ENCODE data around the gene SEMA5A. TPM values are rescaled to one million over a fixed set of nuclear protein-coding genes. Genes with fewer than 3 reads are reported as not detected.

SEMA5A gene
- total and polyA plus RNA-seq, 7 experiments from 2014 or later: 0.25 to 0.98 (median 0.46) TPM; not detected in 1

- POLR2A ChIA-PET: no interaction called here
- H3K4me3 ChIP-seq (ENCODE audit: low read length): no peak overlapping the region
- Mint-ChIP-seq H3K27ac (no peak overlapping the region), H3K4me1 (no peaks in the 10 kb centered on the region), H3K27me3 (peaks cover 0 to 4% (median 0%) of the 10 kb centered on the region in 5 donors), H3K36me3 (no peaks in the 10 kb centered on the region), H3K9me3 (peaks cover 0 to 21% (median 5%) of the 10 kb centered on the region in 11 donors), H3K4me3 (no peak overlapping the region)
- DNase-seq: no peak
- no peaks in the 10 kb centered on the region for H3K4me1 ChIP-seq (ENCODE audit: control insufficient read depth in 2 of 2, insufficient read depth in 2 of 2, low read length in 2 of 2)
- H3K36me3 ChIP-seq (ENCODE audit: control insufficient read depth in 2 of 3, insufficient read depth in 3 of 3, low read length in 3 of 3): no peaks in the 10 kb centered on the region
- no peaks in the 10 kb centered on the region for H3K27me3 ChIP-seq (ENCODE audit: control insufficient read depth in 2 of 2, insufficient read depth in 2 of 2, low read length in 2 of 2)
- intact Hi-C loops (cut with micrococcal nuclease): no loop called here
- no peak for ATAC-seq
- CTCF ChIA-PET: no interaction called here
- H3K9me3 ChIP-seq (ENCODE audit: control insufficient read depth in 2 of 3, low read length in 3 of 3): no peaks in the 10 kb centered on the region
- H3K27ac ChIP-seq (ENCODE audit: low read depth, low read length): no peak overlapping the region
These were observed 27.9 kb upstream of the SEMA5A start for GRCh38 chr5:9573796-9574195.

DNA sequence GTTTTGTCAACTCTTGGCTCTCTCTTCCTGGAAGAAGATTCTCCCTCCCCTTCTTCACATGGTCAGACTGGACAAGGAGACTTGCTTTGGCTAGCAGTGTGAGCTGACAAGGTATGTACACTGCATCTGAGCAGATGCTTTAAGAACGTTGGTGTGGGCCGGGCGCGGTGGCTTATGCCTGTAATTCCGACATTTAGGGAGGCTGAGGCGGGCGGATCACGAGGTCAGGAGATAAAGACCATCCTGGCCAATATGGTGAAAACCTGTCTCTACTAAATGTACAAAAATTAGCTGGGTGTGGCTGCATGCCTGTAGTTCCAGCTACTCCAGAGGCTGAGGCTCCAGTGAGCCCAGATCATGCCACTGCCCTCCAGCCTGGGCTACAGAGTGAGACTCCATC is 26.4 kb upstream of the SEMA5A start:
- no peaks in the 10 kb centered on the region for H3K4me1 Mint-ChIP-seq
- Histone ChIP-seq H3K4me1 (ENCODE audit: control insufficient read depth in 2 of 2, insufficient read depth in 2 of 2, low read length in 2 of 2) (no peaks in the 10 kb centered on the region), H3K9me3 (ENCODE audit: control insufficient read depth in 2 of 3, low read length in 3 of 3) (no peaks in the 10 kb centered on the region), H3K27me3 (ENCODE audit: control insufficient read depth in 2 of 2, insufficient read depth in 2 of 2, low read length in 2 of 2) (no peaks in the 10 kb centered on the region), H3K27ac (ENCODE audit: low read depth, low read length) (no peak overlapping the region), H3K36me3 (ENCODE audit: control insufficient read depth in 2 of 3, insufficient read depth in 3 of 3, low read length in 3 of 3) (no peaks in the 10 kb centered on the region), H3K4me3 (ENCODE audit: low read length) (no peak overlapping the region)
- H3K9me3 Mint-ChIP-seq: peaks cover 0 to 21% (median 6%) of the 10 kb centered on the region in 11 donors
- no peak for ATAC-seq
- no peak overlapping the region for H3K4me3 Mint-ChIP-seq
- no peak for DNase-seq
- H3K36me3 Mint-ChIP-seq: no peaks in the 10 kb centered on the region
- intact Hi-C loops (cut with micrococcal nuclease): no loop called here
- CTCF ChIA-PET: no interaction called here
- peaks cover 0 to 4% (median 0%) of the 10 kb centered on the region in 5 donors for H3K27me3 Mint-ChIP-seq
- POLR2A ChIA-PET: no interaction called here
- H3K27ac Mint-ChIP-seq: no peak overlapping the region

DNA sequence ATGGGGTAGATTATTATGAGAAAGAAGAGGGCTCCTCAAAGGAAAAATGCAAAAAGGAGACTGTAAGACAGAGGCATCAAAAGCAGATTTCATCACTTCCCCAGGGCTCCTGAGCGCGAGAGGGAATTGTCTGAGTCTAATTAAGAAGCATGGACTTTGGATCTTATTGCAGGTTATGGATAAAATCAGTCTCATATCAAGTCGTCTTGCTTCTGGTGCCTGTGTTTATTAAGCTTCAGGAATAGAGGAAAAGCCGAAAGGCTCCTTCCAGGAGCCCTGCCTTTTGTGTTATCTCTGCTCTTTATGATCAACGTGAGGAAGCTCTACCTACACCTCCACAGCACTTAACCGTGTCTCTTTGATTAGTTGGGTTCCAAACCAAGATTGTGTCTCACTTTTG is 25.0 kb upstream of the SEMA5A start:
- Mint-ChIP-seq H3K36me3 (no peaks in the 10 kb centered on the region), H3K27me3 (peaks cover 0 to 4% (median 0%) of the 10 kb centered on the region in 5 donors), H3K9me3 (peaks cover 0 to 21% (median 6%) of the 10 kb centered on the region in 11 donors), H3K27ac (no peak overlapping the region), H3K4me1 (no peaks in the 10 kb centered on the region), H3K4me3 (no peak overlapping the region)
- Histone ChIP-seq H3K9me3 (ENCODE audit: control insufficient read depth in 2 of 3, low read length in 3 of 3) (no peaks in the 10 kb centered on the region), H3K4me3 (ENCODE audit: low read length) (no peak overlapping the region), H3K27me3 (ENCODE audit: control insufficient read depth in 2 of 2, insufficient read depth in 2 of 2, low read length in 2 of 2) (no peaks in the 10 kb centered on the region), H3K27ac (ENCODE audit: low read depth, low read length) (no peak overlapping the region), H3K4me1 (ENCODE audit: control insufficient read depth in 2 of 2, insufficient read depth in 2 of 2, low read length in 2 of 2) (no peaks in the 10 kb centered on the region), H3K36me3 (ENCODE audit: control insufficient read depth in 2 of 3, insufficient read depth in 3 of 3, low read length in 3 of 3) (no peaks in the 10 kb centered on the region)
- ChIA-PET POLR2A (no interaction called here), CTCF (no interaction called here)
- DNase-seq: no peak
- ATAC-seq: no peak
- intact Hi-C loops (cut with micrococcal nuclease): no loop called here

DNA sequence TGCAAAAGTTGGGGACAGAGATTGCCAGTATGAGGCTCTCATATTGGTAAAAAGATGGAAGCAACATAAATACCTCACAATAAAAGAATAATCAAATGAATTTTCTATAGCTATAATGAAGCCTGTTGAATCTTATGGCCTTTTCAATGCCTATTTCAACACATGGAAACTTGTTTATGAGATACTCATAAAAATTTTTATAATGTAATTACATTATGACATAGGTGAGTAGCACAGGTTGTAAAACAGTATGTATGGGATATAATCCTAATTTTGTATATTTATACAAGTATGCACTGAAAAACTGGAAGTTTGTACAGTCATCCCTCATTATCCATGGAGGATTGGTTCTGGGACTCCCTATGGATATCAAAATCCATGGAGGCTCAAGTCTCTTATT is 21.2 kb upstream of the SEMA5A start:
- Mint-ChIP-seq H3K9me3 (peaks cover 0 to 13% (median 6%) of the 10 kb centered on the region in 11 donors), H3K27ac (no peak overlapping the region), H3K4me3 (no peak overlapping the region), H3K36me3 (peaks cover 0 to 5% (median 0%) of the 10 kb centered on the region in 5 donors), H3K27me3 (peaks cover 0 to 9% (median 0%) of the 10 kb centered on the region in 5 donors), H3K4me1 (no peaks in the 10 kb centered on the region)
- Histone ChIP-seq H3K9me3 (ENCODE audit: control insufficient read depth in 2 of 3, low read length in 3 of 3) (no peaks in the 10 kb centered on the region), H3K4me3 (ENCODE audit: low read length) (no peak overlapping the region), H3K36me3 (ENCODE audit: control insufficient read depth in 2 of 3, insufficient read depth in 3 of 3, low read length in 3 of 3) (no peaks in the 10 kb centered on the region), H3K4me1 (ENCODE audit: control insufficient read depth in 2 of 2, insufficient read depth in 2 of 2, low read length in 2 of 2) (no peaks in the 10 kb centered on the region), H3K27me3 (ENCODE audit: control insufficient read depth in 2 of 2, insufficient read depth in 2 of 2, low read length in 2 of 2) (no peaks in the 10 kb centered on the region), H3K27ac (ENCODE audit: low read depth, low read length) (no peak overlapping the region)
- CTCF ChIA-PET: no interaction called here
- POLR2A ChIA-PET: no interaction called here
- DNase-seq (no peak), ATAC-seq (no peak)
- intact Hi-C loops (cut with micrococcal nuclease): no loop called here

DNA sequence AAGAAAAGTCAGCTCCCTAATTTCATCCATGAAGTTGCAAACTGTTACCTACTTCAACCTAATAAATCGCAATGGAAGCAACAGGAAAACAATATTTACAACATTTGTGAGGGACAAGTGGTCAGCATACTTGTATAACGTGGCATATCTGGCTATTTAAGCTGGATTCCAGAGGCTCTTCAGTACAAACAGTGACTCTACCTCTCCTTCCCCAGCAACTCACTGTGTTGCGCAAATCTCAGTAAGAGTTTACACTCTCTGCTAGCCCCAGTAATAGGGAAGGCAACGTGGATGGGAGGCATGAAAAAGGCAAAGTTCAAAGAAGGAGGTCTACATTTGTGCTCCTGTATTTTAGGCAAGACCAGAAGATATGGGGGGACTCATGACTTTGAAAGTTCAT is 18.9 kb upstream of the SEMA5A start:
- Mint-ChIP-seq H3K27ac (no peak overlapping the region), H3K36me3 (peaks cover 0 to 5% (median 0%) of the 10 kb centered on the region in 5 donors), H3K27me3 (peaks cover 0 to 6% (median 0%) of the 10 kb centered on the region in 5 donors), H3K4me1 (no peaks in the 10 kb centered on the region), H3K9me3 (peaks cover 0 to 8% (median 0%) of the 10 kb centered on the region in 11 donors), H3K4me3 (no peak overlapping the region)
- Histone ChIP-seq H3K36me3 (ENCODE audit: control insufficient read depth in 2 of 3, insufficient read depth in 3 of 3, low read length in 3 of 3) (no peaks in the 10 kb centered on the region), H3K9me3 (ENCODE audit: control insufficient read depth in 2 of 3, low read length in 3 of 3) (no peaks in the 10 kb centered on the region), H3K27me3 (ENCODE audit: control insufficient read depth in 2 of 2, insufficient read depth in 2 of 2, low read length in 2 of 2) (no peaks in the 10 kb centered on the region), H3K4me3 (ENCODE audit: low read length) (no peak overlapping the region), H3K27ac (ENCODE audit: low read depth, low read length) (no peak overlapping the region), H3K4me1 (ENCODE audit: control insufficient read depth in 2 of 2, insufficient read depth in 2 of 2, low read length in 2 of 2) (no peaks in the 10 kb centered on the region)
- POLR2A ChIA-PET: no interaction called here
- ATAC-seq (no peak), DNase-seq (no peak)
- intact Hi-C loops (cut with micrococcal nuclease): no loop called here
- CTCF ChIA-PET: no interaction called here

DNA sequence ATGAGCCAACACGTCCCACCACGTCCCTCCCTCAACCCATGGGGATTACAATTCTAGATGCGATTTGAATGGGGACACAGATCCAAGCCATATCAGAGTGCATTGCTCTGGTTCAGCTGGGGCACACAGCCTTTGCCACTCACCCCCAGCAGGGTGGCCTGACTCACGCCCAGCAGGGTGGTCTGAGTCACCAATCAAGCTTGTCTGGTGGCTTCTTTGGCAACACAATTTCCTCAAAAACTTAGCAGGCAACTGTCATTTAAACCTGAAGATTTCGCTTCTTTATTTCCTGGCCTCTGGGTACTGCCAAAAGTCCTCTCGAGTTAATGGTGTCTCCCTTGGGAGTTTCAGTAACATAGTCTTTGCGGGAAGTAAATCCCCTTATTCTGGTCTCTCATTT is 16.3 kb upstream of the SEMA5A start:
- H3K36me3 ChIP-seq (ENCODE audit: control insufficient read depth in 2 of 3, insufficient read depth in 3 of 3, low read length in 3 of 3): no peaks in the 10 kb centered on the region
- Mint-ChIP-seq H3K4me1 (no peaks in the 10 kb centered on the region), H3K9me3 (peaks cover 0 to 7% (median 0%) of the 10 kb centered on the region in 11 donors), H3K4me3 (no peak overlapping the region), H3K27me3 (peaks cover 0 to 6% (median 0%) of the 10 kb centered on the region in 5 donors), H3K27ac (no peak overlapping the region), H3K36me3 (peaks cover 0 to 5% (median 0%) of the 10 kb centered on the region in 5 donors)
- intact Hi-C loops (cut with micrococcal nuclease): no loop called here
- POLR2A ChIA-PET: no interaction called here
- H3K4me3 ChIP-seq (ENCODE audit: low read length): no peak overlapping the region
- no peaks in the 10 kb centered on the region for H3K4me1 ChIP-seq (ENCODE audit: control insufficient read depth in 2 of 2, insufficient read depth in 2 of 2, low read length in 2 of 2)
- no peak overlapping the region for H3K27ac ChIP-seq (ENCODE audit: low read depth, low read length)
- no peaks in the 10 kb centered on the region for H3K27me3 ChIP-seq (ENCODE audit: control insufficient read depth in 2 of 2, insufficient read depth in 2 of 2, low read length in 2 of 2)
- ATAC-seq (no peak), DNase-seq (no peak)
- H3K9me3 ChIP-seq (ENCODE audit: control insufficient read depth in 2 of 3, low read length in 3 of 3): no peaks in the 10 kb centered on the region
- CTCF ChIA-PET: no interaction called here

GRCh38 chr5:9559965-9560364 is 14.1 kb upstream of the SEMA5A start:
- H3K9me3 ChIP-seq (ENCODE audit: control insufficient read depth in 2 of 3, low read length in 3 of 3): no peaks in the 10 kb centered on the region
- ATAC-seq (no peak), DNase-seq (no peak)
- H3K4me3 ChIP-seq (ENCODE audit: low read length): no peak overlapping the region
- no peak overlapping the region for H3K4me3 Mint-ChIP-seq
- no peaks in the 10 kb centered on the region for H3K4me1 ChIP-seq (ENCODE audit: control insufficient read depth in 2 of 2, insufficient read depth in 2 of 2, low read length in 2 of 2)
- ChIA-PET POLR2A (no interaction called here), CTCF (no interaction called here)
- H3K4me1 Mint-ChIP-seq: no peaks in the 10 kb centered on the region
- H3K36me3 Mint-ChIP-seq: peaks cover 0 to 5% (median 0%) of the 10 kb centered on the region in 5 donors
- intact Hi-C loops (cut with micrococcal nuclease): no loop called here
- H3K27me3 ChIP-seq (ENCODE audit: control insufficient read depth in 2 of 2, insufficient read depth in 2 of 2, low read length in 2 of 2): no peaks in the 10 kb centered on the region
- H3K27ac ChIP-seq (ENCODE audit: low read depth, low read length): no peak overlapping the region
- peaks cover 0 to 6% (median 0%) of the 10 kb centered on the region in 5 donors for H3K27me3 Mint-ChIP-seq
- no peak overlapping the region for H3K27ac Mint-ChIP-seq
- peaks cover 0 to 12% (median 0%) of the 10 kb centered on the region in 11 donors for H3K9me3 Mint-ChIP-seq
- no peaks in the 10 kb centered on the region for H3K36me3 ChIP-seq (ENCODE audit: control insufficient read depth in 2 of 3, insufficient read depth in 3 of 3, low read length in 3 of 3)
